ENCODE measurements around the gene KLHL18.
"Not testable (repeated sequence)": the region's sequence is repeated elsewhere in the genome, so short reads cannot be mapped to it uniquely, and the experiment has no call there.

Gene KLHL18

DNA sequence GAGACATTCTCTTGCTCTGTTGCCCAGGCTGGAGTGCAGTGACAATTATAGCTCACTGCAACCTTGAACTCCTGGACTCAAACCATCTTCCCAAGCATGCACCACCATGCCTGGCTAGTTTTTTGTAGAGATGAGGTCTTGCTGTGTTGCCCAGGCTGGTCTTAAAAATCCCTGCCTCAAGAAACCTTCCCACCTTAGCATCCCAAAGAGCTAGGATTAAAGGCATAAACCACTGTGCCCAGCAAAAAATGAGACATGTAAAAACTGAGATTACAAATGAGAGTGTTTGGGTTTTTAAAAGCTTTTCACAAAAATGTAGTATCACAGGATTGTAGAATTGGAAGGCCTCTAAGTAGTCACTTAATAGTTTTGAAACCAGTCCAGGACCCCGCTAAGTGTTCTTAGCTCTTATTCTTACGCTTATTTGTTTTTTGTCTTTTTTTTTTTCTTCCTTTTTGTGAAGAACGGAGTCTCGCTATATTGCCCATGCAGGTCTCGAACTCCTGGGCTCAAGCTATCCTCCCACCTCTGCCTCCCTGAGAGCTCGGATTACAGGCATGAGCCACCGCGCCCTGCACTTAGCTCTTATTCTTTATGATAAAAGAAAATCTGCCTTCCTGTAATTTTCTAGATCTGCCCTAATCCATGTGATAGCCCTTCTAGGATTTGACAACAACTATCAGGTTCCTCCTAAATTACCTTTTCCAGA lies 31.5 kb downstream of the KLHL18 start:
- DNase-seq (ENCODE audit: low read depth) = no peak

DNA sequence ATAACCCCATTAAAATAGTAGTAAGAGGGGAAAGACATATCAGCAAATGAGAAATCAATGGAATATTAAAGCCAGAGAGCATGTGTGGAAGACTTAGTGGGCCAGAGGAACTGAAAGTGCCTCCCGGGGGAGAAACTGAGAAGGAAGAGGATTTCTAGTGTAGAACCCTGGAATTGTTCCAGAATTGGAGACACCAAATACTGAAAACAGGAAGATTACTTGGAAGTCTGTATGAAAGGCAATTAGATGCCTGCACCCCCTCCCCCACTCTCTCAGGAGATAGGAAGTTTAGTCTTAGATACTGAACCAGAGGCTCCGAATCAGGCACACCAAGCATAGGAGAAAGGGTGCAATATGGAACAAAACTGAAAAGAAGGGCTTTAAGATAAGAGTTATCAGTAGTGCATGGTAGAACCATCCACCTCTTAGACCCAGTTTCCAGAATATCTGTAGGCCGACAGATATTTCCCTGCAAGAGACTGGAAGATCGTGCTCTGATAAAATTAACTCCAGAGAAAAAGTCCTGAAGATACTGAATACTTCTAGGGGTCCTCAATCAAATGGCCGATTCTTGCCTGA lies 32.4 kb downstream of the KLHL18 start:
- DNase-seq (ENCODE audit: low read depth) = no peak

DNA sequence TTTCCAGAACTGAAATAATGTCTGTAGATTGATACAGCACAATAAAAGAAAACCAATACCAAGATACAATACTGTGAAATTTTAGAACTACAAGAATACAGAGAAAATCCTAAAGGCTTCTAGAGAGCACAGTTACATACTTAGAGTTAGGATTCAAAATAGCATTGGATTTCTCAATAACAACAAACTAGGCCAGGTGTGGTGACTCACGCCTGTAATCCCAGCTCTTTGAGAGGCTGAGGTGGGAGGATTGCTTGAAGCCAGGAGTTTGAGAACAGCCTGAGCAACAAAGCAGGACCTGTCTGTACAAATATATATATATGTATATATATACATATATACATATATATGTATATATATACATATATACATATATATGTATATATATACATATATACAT lies 33.4 kb downstream of the KLHL18 start:
- not testable (repeated sequence) for DNase-seq (ENCODE audit: low read depth)

DNA sequence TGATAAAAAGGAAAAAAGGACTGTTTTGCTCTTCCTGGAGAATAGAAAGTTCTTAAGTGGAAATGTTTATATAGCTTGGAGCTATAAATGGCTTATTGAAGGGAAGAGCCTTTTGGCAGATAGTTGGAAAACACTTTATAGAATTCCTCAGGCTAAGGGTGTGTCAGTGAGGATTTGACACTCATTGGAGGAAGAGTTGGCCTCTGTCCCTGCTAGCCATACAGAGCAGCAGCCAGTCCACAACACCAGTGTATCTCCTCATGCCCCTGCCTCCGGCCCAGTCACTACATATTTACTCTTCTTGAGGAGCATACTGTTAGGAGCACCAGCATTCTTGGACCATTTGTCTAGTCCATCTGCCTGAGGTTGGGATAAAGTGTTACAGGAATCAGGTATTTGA lies 36.2 kb downstream of the KLHL18 start:
- no peak for DNase-seq (ENCODE audit: low read depth)

DNA sequence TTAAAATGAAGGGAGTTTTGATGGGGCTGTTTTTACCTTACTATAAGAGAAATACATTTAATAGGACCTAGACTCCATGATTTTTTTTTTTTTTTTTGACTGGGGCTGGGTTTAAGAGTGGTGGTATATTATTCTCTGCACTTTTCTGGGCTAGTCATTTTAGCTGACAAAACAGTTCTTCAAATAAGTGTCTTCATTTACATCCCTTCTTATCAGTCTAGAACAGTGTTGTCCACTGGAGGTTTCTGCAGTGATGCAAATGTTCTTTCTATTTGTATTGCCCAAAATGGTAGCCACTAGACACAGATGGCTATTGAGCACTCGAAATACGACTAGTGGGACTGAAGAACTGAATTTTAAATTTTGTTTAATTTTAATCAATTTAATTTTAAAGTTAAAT lies 37.2 kb downstream of the KLHL18 start:
- no peak for DNase-seq (ENCODE audit: low read depth)

DNA sequence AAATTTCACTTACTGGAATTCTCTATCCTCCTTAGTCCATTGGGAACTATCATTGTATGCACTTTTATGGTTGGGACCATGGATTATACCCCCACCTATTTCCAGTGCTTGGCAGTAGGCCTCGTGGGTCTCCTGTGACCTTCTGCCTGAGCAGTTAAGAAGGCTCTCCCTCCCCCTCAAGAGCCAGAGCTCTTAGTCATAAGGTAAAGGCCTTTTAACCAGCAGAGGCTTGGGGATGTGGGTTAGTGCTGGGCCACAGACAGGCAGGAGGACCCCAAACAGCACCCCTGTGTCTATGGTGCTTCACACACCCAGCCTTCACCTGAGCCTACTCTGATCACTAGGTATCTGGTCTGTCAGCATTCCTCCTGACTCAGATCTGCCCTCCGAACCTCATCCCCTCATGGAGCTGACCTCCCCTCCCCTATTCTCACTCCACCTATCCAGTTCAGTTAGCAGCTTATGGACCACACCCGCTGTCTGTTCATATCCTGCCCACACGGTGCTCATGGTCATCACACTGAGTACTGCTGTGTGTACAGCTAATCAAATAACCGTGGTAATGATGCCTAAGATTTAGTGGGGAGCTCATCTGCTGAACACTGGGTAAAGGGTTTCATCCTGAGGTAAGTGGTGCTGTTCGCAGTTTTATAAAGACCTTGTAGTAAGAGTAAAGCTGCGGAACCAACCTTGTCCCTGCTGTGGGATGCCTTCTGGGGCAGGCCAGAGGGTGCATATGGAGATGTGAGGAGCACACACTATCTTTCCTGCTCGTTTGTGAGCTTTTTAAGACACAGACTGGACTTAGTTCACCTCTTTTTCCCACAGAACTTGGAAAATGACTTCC lies 40.9 kb downstream of the KLHL18 start:
- no peak for DNase-seq (ENCODE audit: low read depth)

DNA sequence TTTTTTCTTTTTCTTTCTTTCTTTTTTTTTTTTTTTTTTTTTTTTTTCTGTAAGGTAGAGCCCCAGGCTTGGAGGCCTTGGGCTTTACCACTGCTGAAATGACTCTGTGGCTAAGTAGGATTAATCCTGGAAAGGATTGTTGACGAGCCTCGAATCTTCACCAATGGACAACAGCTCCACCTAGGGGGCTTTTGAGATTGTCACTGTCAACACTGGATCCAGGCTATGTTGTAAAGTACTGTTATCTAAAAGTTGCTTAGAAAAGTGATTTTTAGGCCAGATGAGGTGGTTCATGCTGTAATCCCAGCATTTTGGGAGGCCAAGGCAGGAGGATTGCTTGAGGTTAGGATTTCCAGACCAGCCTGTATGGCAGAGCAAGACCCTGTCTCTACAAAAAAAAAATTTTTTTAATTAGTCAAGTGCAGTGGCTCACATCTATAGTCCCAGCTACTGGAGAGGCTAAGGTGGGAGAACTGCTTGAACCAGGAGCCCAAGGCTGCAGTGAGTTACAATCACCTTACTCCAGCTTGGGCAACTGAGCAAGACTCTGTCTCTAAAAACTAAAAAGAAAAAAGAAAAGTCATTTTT lies 41.6 kb downstream of the KLHL18 start:
- DNase-seq (ENCODE audit: low read depth) = peak; percentile 22

DNA sequence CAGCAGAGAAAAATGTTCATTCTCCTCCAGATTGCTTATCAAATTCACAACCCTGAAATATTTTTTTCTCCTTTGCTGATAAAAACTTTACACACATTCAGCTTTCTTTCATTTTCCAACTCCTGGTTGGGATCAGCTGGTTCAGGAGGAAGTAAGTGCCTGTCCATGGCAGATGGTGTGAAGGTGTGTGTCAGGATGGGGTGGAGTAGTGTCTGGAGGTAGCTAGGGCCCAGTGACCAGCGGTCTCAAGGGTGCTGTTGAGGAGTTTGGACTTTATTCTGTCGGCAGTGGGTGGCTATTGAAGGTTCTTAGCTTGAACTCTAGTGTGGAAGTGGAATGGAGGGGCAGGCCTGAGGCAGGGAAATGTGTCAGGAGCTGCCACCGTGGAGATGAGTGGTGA lies 51.2 kb downstream of the KLHL18 start:
- no peak for DNase-seq (ENCODE audit: low read depth)

DNA sequence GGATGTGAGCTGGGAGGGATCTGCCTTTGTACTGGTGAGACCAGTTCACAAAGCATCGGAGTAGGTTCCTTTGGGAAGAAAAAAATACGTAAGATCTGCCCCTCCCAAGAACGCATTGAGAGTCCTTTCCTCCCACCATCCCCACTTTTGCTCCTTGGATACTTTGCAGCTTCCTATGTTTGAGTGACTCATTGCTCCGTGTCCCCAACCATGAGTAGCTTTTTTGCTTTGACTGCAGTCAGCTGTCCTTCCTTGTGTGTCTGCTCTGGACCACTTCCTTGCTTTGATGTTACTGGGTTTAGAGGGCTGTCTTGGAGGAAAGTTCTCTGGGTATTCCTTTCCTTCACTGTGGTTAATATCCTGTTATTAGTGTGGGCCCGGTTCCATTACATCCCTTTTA lies 54.9 kb downstream of the KLHL18 start:
- DNase-seq (ENCODE audit: low read depth) = no peak

DNA sequence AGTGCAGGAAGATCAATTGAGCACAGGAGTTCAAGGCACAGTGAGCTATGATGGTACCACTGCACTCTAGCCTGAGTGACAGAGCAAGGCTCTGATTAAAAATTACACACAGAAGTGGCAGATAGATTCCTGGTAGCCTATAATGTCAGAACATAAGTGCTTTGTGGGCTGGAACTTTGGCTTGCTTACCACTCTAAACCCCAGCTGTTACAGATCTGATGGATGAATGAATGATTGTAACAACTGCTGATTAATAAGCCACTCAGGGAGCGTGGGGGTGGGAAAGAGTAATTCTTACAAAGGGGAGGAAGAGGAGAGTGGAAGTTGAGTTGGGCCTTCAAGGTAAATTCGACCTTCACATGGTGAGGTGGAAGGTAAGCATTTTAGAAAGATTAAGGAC lies 57.2 kb downstream of the KLHL18 start:
- no peak for DNase-seq (ENCODE audit: low read depth)

DNA sequence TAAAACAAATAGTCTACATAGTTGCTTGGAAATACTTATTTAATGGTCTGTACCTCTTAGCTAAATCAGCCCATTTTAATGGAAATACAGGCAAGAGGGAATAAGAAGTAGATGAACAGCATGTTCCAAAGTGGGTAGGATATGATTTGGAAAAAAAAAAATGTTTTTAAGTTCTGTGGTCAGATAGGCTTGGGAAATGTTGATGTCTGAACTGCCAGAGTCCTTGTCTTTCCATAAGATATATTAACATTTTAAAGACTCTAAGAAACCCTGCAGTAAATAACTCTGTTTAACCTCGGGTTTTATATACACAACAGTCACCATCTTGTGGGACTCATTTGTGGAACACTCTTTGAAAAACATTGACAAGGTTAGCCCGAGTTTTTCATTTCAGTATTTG lies 58.1 kb downstream of the KLHL18 start:
- DNase-seq (ENCODE audit: low read depth) = no peak

DNA sequence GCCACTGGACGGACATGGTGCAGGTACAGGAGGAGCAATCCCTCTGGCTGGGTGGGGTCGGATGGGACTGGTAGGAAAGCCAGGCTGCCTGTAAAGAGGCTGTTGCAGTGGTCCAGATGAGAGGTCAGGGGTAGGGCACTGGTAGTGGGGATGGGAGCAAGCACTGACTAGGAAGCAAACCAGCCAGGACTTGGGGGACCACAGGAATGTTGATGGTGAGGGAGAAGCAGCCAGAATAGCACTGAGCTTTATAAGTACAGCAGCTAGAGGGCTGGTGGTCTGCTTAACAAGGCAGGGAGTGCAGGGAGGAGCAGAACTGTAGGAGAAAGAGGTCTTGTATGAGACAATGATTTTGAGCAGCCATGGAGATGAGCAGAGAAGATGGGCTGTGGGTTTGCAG lies 59.4 kb downstream of the KLHL18 start:
- DNase-seq (ENCODE audit: low read depth) = no peak

DNA sequence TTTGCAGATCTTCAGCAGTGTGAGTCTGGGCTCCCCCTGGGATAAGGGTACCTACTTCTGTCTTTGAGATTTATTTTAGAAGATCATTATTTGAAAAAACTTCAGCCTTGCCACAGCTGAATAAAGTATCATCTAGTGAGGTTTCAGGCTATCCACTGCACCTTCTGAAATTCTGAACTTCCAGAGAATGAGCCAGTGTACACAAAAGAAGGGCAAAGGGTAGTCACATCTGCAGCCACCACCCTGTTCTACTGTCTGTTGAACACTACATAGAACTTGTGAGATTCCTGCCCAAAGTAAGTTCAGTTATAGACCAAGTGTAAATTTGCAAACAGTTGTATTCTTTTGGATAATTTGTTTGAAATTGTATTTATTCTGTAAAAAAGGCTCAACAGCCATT lies 60.1 kb downstream of the KLHL18 start:
- DNase-seq (ENCODE audit: low read depth) = no peak

DNA sequence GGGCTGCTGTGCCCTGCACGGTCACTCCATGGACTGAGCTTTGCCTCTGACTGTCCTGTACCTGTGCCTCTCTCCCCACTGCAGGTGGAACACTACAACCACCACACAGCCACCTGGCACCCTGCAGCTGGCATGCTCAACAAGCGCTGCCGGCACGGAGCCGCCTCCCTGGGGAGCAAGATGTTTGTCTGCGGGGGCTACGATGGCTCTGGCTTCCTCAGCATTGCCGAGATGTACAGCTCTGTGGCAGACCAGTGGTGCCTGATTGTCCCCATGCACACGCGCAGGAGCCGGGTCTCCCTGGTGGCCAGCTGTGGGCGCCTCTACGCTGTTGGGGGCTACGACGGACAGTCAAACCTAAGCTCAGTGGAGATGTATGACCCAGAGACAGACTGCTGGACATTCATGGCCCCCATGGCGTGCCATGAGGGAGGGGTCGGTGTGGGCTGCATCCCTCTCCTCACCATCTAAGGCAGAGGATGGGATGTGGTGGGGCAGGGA lies 60.8 kb downstream of the KLHL18 start:
- DNase-seq (ENCODE audit: low read depth) = no peak

DNA sequence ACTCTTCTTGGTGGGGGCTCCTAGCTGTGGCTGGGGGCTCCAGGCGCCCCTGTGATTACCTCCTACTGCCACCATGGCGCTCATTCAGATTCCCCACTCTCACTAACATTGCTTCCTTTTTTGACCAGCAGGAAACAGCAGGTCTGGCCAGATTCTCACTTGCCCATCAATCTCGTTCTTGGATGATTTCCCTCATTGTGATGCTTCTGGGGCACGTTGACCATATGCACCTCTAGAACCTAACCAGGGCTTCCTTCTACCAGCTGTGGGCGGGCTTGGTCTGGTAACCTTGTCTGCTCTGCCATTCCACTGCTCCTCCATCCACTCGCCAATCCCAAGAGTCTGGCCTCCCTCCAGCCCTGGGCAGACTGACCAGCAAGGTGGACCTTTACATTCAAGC lies 62.2 kb downstream of the KLHL18 start:
- DNase-seq (ENCODE audit: low read depth) = no peak

DNA sequence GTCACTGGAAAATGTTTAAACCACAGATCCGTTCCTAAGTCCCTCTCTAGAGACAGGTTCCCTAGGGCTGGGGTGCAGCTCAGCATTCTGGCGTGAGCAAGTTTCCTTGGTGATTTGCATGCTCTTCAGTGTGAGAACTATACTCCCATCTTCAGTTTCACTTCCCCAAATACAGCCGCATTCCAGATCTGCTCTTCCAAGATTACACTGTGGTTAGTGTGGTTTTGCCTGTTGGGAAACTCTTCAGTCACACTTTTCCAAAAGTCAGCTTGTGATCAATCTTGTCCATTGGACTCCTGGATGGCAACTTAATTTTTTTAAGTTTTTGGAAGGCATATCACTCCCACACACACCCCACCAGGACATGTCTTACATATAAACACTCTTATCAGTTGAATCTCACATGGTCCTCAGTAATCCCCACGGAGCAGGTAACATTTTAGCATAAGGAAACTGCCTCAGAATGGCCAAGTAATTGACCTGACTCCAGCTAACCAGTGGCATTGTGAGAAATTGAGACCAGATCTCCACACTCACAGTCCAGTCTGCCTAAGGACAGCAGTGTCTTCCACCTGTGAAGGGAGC lies 64.6 kb downstream of the KLHL18 start:
- no peak for DNase-seq (ENCODE audit: low read depth)

DNA sequence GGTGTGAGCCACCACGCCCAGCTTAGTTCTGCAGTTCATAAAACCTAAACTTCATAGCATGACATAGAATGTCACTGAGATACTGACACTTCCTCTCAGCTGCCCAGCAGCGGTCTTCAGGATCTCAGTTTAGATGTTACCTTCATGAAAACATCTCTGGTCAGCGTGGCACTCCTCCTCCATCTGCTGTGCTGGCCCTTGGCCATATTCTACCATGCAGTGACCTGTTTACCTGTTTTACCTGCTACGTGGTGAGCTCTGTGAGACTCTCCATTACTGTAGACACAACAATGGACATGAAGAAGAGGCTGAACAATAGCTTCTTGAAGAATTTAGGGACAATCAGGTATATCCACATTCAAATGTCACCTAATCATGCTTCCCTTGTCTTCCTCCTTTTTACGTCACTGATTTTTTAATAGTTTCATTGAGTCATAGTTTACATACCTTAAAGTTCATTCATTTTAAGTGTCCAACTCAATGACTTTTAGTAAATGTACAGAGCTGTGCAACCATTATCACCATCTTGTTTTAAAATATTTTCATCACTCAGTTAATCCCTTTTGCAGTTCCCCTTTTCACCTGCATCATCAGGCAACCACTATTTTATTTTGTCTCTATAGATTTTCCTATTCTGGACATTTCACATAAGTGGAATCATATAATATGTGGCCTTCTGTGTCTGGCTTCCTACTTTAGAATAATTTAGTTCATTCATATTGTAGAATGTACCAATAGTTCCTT lies 65.8 kb downstream of the KLHL18 start:
- DNase-seq (ENCODE audit: low read depth) = no peak

DNA sequence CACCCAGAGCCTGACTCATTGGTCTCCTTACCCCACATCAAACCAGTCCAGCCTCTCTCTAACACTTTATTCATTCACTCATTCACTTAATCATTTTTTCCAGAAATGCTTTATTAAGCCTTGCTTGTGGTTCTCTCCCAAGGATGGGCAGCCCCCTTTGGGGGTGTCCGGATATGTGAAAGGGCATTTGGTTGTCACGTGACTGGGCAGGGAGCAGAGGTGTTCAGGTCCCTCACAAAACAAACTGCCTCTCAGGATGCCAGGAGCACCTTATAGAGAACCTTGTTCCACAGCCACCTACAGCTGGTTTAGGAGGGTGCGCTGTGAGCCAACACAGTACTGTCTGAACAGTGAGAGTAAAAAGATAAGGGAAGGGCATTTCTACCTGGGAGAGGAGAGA lies 72.3 kb downstream of the KLHL18 start:
- no peak for DNase-seq (ENCODE audit: low read depth)

DNA sequence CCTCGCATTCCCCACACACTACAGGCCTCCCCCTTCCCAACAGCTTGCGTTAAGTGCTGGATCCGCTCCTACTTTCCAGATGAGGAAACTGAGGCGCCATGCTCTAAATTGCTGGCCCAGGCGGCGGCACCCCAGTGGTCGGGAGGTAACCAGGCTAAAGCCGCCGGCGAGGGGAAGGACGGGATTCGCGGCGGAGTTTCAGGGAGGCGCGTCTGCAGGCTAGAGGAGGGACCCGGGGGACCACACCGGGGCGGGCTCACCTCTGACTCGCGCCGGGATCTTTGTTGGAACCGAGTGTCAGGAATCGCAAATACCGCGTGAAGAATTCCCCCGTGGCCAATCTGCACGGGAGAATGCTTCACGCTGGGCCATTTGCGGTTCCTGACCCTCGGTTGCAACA lies 73.5 kb downstream of the KLHL18 start:
- DNase-seq (ENCODE audit: low read depth) = no peak

DNA sequence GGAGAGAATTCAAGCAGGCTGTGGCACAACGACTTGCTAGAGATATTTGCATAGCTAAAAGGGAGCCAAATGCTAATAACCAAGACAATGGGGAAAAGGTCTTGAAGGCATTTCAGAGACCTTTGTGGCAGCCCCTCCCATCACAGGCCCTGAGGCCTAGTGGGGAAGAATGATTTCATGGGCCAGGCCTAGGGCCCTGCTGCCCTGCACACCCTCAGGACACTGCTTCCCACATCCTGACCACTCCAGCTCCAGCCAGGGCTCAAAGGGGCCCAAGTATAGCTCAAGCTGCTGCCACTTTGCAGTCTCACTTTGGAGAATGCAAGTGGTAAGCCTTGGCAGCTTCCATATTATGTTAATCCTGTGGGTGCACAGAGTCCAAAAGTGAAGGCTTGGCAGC lies 76.6 kb downstream of the KLHL18 start:
- no peak for DNase-seq (ENCODE audit: low read depth)

DNA sequence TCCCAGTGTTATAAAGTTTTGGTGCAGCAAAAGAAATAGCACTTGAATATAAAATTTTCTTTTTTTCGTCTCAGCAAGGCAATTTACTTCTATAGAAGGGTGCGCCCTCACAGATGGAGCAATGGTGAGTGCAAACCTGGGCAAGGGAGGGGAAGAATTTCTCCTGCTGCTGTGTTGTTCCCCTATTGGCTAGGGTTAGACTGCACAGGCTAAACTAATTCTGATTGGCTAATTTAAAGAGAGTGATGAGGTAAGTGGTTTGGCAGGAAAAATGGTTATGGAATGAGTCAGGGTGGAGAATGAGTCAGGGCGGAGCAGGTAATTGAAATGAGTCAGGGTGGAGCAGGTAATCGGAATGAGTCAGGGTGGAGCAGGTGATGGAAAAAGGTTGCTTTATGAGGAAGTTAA lies 77.4 kb downstream of the KLHL18 start:
- DNase-seq (ENCODE audit: low read depth) = not testable (repeated sequence)

DNA sequence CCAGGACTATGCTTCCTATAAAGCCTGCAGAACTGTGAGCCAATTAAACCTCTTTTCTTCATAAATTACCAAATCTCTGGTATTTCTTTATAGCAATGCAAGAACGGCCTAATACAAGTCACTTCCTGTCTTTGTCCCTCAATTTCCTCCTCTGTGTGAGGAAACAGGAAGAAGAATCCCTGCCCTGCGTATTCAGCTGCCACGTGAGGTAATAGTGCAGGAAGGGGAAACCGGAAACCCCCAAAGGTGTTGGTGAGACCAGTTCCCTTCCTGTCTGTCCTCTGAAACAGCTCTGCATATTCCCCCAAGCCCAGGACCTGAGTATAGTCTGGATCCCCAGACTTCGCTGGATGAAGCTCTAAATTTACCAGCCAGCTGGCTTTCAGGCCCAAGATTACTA lies 80.0 kb downstream of the KLHL18 start:
- DNase-seq (ENCODE audit: low read depth) = no peak

All from T follicular helper cell (primary cell).